K562 (cell line): ENCODE data around the gene CTIF. TPM values are rescaled to one million over a fixed set of nuclear protein-coding genes. Genes with fewer than 3 reads are reported as not detected.

ENCODE experiments used
- ATAC-seq: fragments of 200-7000 bp; cut with Tn5 transposase; 3 replicates; pipeline ENCODE4 v1.9.1; 2020; ENCODE audit warnings: moderate library complexity
- BruUV-seq: library from RNA; stranded (reverse); fragments of 400-500 nt; replicated peaks from 2 replicates; lab custom pipeline; 2021; lab: Mats Ljungman, UMichigan
- CTCF ChIA-PET: fragments of 300-600 bp; formaldehyde crosslinking; extraction: SDS; loops from one replicate; lab custom pipeline; 2021; ENCODE audit warnings: low intra/inter-chr PET ratio; lab: Yijun Ruan, JAX
- POLR2A ChIA-PET: fragments of 300-600, 350-650 bp; sonication (Branson Sonifier 250); formaldehyde crosslinking; extraction: SDS; loops from one replicate; lab custom pipeline; 2021; ENCODE audit warnings: antibody characterized with exemption, inconsistent platforms; lab: Yijun Ruan, JAX
- DNase-seq, 4 experiments: peaks; one replicate each; pipeline versions ENCODE4 v3.0.0 to v3.0.0-alpha.2; 2011 to 2018; ENCODE audit warnings: low spot score in 3 of 4, mixed read lengths in 3 of 4; ENCODE audit errors: extremely low read depth in 1 of 4
- FAIRE-seq: peaks from 2 replicates; lab custom pipeline; 2011; peaks lifted over from hg19 to GRCh38; lab: Jason Lieb, UNC
- H2AFZ ChIP-seq: 2 replicates; pipeline ENCODE4 v1.6.0; 2011; ENCODE audit warnings: low read depth, low read length, control low read depth, inconsistent platforms
- H3K27ac ChIP-seq: fragments of 200-600 bp; 3 replicates; pipeline ENCODE4 v1.8.0; 2011; ENCODE audit warnings: low read depth, mild to moderate bottlenecking, control low read depth, inconsistent platforms, low read length, moderate library complexity, mixed read lengths; ENCODE audit errors: extremely low read depth
- H3K27me3 ChIP-seq, 2 experiments: fragments of 300-600 bp in 1 of 2; 2 replicates in 1 of 2; 3 replicates in 1 of 2; pipeline versions ENCODE4 v1.6.0 to v1.8.0; 2011; ENCODE audit warnings: inconsistent platforms in 2 of 2, low read length in 2 of 2, mild to moderate bottlenecking in 1 of 2, mixed read lengths in 1 of 2, moderate library complexity in 1 of 2; ENCODE audit not compliant: control insufficient read depth in 2 of 2, insufficient read depth in 2 of 2
- H3K36me3 ChIP-seq: fragments of 300-600 bp; 3 replicates; pipeline ENCODE4 v1.8.0; 2011; ENCODE audit warnings: mild to moderate bottlenecking, low read length, inconsistent platforms; ENCODE audit not compliant: control insufficient read depth, insufficient read depth
- H3K4me1 ChIP-seq, 2 experiments: fragments of 200-600 bp in 1 of 2; replicated peaks in 1 of 2; 2 replicates in 1 of 2; 3 replicates in 1 of 2; pipeline versions ENCODE4 v1.5.1 to v1.8.0; 2011; ENCODE audit warnings: inconsistent platforms in 2 of 2, low read length in 2 of 2, mild to moderate bottlenecking in 1 of 2, mixed read lengths in 1 of 2, moderate library complexity in 1 of 2; ENCODE audit not compliant: control insufficient read depth in 2 of 2, insufficient read depth in 2 of 2
- H3K4me2 ChIP-seq: 2 replicates; pipeline ENCODE4 v1.6.1; 2011; ENCODE audit warnings: low read length, control low read depth, inconsistent platforms, mixed read lengths; ENCODE audit not compliant: insufficient read depth
- H3K4me3 ChIP-seq: fragments of 200-600 bp; sonication (generic), shearing (Covaris generic); 2 replicates; pipeline ENCODE4 v1.5.1; 2016; ENCODE audit warnings: control low read depth, inconsistent platforms
- H3K79me2 ChIP-seq: fragments of 200-600 bp; 3 replicates; pipeline ENCODE4 v1.8.0; 2011; ENCODE audit warnings: low read length, inconsistent platforms; ENCODE audit not compliant: control insufficient read depth, insufficient read depth
- H3K9ac ChIP-seq, 2 experiments: 2 replicates each; pipeline versions ENCODE4 v1.6.0 to v1.6.1; 2011; ENCODE audit warnings: low read depth in 2 of 2, low read length in 2 of 2, control low read depth in 1 of 2, inconsistent platforms in 1 of 2, mild to moderate bottlenecking in 1 of 2, mixed read lengths in 1 of 2; ENCODE audit not compliant: insufficient read depth in 1 of 2
- H3K9me1 ChIP-seq: one replicate; pipeline ENCODE4 v1.6.0; 2011; ENCODE audit warnings: inconsistent platforms, mild to moderate bottlenecking, low read length, moderate library complexity; ENCODE audit not compliant: control insufficient read depth, insufficient read depth
- H3K9me3 ChIP-seq: replicated peaks from 2 replicates; pipeline ENCODE4 v1.5.1; 2011; ENCODE audit warnings: low read depth, low read length, inconsistent platforms; ENCODE audit not compliant: control insufficient read depth, insufficient read depth
- H4K20me1 ChIP-seq: replicated peaks from 2 replicates; pipeline ENCODE4 v1.6.1; 2011; ENCODE audit warnings: low read length, inconsistent platforms, mixed read lengths; ENCODE audit not compliant: control insufficient read depth, insufficient read depth
- CEBPG ChIP-seq, 3 experiments: fragments of 200-800 bp in 1 of 3; sonication (Bioruptor generic) in 1 of 3; sonication (generic) in 1 of 3; formaldehyde crosslinking in 1 of 3; IDR thresholded peaks in 2 of 3; conservative IDR thresholded peaks in 1 of 3; 2 replicates each; pipeline versions ENCODE4 v1.6.1 to v1.8.0; 2016 to 2022; ENCODE audit warnings: missing compliant biosample characterization in 2 of 3, missing genetic modification characterization in 2 of 3, mild to moderate bottlenecking in 1 of 3, missing genetic modification reagents in 1 of 3
- ZNF318 ChIP-seq, 2 experiments: fragments of 450-650 bp; IDR thresholded peaks; 2 replicates each; pipeline ENCODE4 v1.6.1; 2016; ENCODE audit warnings: mild to moderate bottlenecking in 2 of 2, borderline replicate concordance in 1 of 2, low read depth in 1 of 2, moderate library complexity in 1 of 2
- WGBS: fragments of 100-300 bp; shearing (Covaris generic); methylation state at CpG from one replicate; pipeline ENCODE4 v1.1.6; 2016; ENCODE audit warnings: low coverage, mixed read lengths; ENCODE audit not compliant: insufficient coverage; ENCODE audit errors: missing lambda C conversion rate; 5-methylcytosine and 5-hydroxymethylcytosine counted together
- in situ Hi-C: fragments of 300-500 bp; cut with MboI; formaldehyde crosslinking; loops from 4 replicates; pipeline ENCODE4 v1.15.0; 2018; ENCODE audit warnings: inconsistent platforms, mixed read lengths
- intact Hi-C: fragments of 100-400 bp; cut with micrococcal nuclease; formaldehyde crosslinking; loops from 2 replicates; pipeline ENCODE4 v1.14.2; 2022
- polyA plus RNA-seq, 8 experiments: library from polyadenylated mRNA; depleted of rRNA in 4 of 8; stranded (reverse) in 5 of 8; unstranded in 3 of 8; fragments of >200 nt; fragmentation: Nextera tagmentation in 2 of 8; fragmentation: Illumina TruSeq in 1 of 8; extraction: Ambion mirVana in 2 of 8; extraction: Trizol in 1 of 8; gene quantifications; 2 replicates each; pipeline versions ENCODE4 v1.2.1 to v1.2.3, GENCODE V29; 2011 to 2014; ENCODE audit warnings: inconsistent platforms in 1 of 8, missing spikeins in 1 of 8
- total RNA-seq, 7 experiments: library from RNA; depleted of rRNA in 6 of 7; stranded (reverse); fragments of >200 nt in 6 of 7; fragmentation: Illumina TruSeq in 2 of 7; extraction: Trizol in 2 of 7; gene quantifications; 2 replicates each; pipeline versions ENCODE4 v1.2.1 to v1.2.3, GENCODE V29; 2011 to 2021; ENCODE audit warnings: low replicate concordance in 1 of 7

Gene CTIF
- total and polyA plus RNA-seq, 9 of the 15 experiments (the other 6 are each of a cell fraction or from before 2014, with no cell fraction given), result 0.17 to 11.5 (median 2.2) TPM

GRCh38 chr18:48762022-48762421 lies 223.2 kb downstream of the CTIF start:
- Histone ChIP-seq H3K36me3 (no peaks in the 10 kb centered on the region), H3K9me3 (no peaks in the 10 kb centered on the region), H3K27ac (no peak overlapping the region), H4K20me1 (no peaks in the 10 kb centered on the region), H3K27me3 (no peaks in the 10 kb centered on the region), H3K9me1 (no peaks in the 10 kb centered on the region), H3K4me1 (no peaks in the 10 kb centered on the region; a peak in 1 of 5 replicates), H3K9ac (no peak overlapping the region), H2AFZ (no peak overlapping the region), H3K79me2 (no peaks in the 10 kb centered on the region), H3K4me2 (no peak overlapping the region), H3K4me3 (no peak overlapping the region)
- BruUV-seq, result no TSS peak
- DNase-seq, result no peak
- TF ChIP-seq ZNF318 (IDR thresholded peaks at IDR 0.05; ENCODE audit: borderline replicate concordance in 1 of 2, low read depth in 1 of 2) (no peak), CEBPG (CRISPR knock-in tag; IDR thresholded peaks at IDR 0.05) (no peak), CEBPG (tag; conservative IDR thresholded peaks at IDR 0.05 in 1 of 2, IDR thresholded peaks at IDR 0.05 in 1 of 2) (peak in 1 of 2 experiments; percentile 34; a peak in 2 of 4 replicates)
- ChIA-PET POLR2A (interaction anchor here (0.7 kb wide), 1 partner anchor 332 kb away, joined by 3 read pairs; no protein-coding TSS in a partner anchor), CTCF (no interaction called here)
- FAIRE-seq, result no peak
- ATAC-seq, result no peak
- 67% methylated on average over 6 of the region's 6 CpGs for WGBS
- in situ Hi-C loops (no loop called here), intact Hi-C loops (no loop called here)
